ENCODE measurements around the gene TERT. TPM values are rescaled to one million over a fixed set of nuclear protein-coding genes. Genes with fewer than 3 reads are reported as not detected.

Gene TERT
- total RNA-seq, 1 donor from 2014 or later = 3.5 TPM

DNA sequence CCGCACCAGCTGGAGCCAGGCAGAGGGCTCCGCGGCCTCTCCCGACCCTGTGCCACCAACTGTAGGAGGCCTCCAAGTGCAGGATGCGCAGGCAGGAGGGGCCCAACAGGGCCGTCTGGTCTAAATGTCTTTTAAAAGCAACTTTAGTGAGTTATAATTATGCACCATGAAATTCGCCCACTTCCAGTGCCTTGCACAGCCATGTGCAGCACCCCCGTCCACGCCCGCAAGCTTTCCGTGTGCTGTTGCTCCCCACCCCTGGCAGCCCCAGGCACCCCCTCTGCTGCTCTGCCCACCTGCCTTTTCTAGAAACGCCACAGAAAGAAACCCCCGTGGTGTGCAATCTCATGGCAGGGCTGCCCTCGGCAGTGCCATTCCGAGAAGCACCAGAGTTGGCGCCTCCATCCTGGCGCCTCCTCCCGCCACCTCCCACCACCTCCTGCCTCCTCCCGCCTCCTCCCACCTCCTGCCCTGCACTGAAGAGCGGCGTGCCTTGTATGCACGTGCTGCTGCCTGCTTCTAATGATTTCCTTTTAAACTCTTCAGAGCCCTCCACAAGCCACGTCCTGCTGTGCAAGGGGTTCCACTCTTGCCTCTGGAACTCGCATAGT lies 77.2 kb downstream of the TERT start:
- TF ChIP-seq, protein P1, sequence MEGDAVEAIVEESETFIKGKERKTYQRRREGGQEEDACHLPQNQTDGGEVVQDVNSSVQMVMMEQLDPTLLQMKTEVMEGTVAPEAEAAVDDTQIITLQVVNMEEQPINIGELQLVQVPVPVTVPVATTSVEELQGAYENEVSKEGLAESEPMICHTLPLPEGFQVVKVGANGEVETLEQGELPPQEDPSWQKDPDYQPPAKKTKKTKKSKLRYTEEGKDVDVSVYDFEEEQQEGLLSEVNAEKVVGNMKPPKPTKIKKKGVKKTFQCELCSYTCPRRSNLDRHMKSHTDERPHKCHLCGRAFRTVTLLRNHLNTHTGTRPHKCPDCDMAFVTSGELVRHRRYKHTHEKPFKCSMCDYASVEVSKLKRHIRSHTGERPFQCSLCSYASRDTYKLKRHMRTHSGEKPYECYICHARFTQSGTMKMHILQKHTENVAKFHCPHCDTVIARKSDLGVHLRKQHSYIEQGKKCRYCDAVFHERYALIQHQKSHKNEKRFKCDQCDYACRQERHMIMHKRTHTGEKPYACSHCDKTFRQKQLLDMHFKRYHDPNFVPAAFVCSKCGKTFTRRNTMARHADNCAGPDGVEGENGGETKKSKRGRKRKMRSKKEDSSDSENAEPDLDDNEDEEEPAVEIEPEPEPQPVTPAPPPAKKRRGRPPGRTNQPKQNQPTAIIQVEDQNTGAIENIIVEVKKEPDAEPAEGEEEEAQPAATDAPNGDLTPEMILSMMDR (IDR thresholded peaks at IDR 0.05; ENCODE audit: unreplicated experiment) = no peak
- H3K4me3 Mint-ChIP-seq (ENCODE audit: low read depth) = no peak overlapping the region
- H3K27me3 Mint-ChIP-seq = no peaks in the 10 kb centered on the region
- peaks cover 4% of the 10 kb centered on the region for H3K9me3 Mint-ChIP-seq (ENCODE audit: low read depth)
- no peak overlapping the region for H3K27ac Mint-ChIP-seq
- no peaks in the 10 kb centered on the region for H3K4me1 Mint-ChIP-seq (ENCODE audit: low read depth)
- H3K36me3 Mint-ChIP-seq (ENCODE audit: insufficient read depth) = peaks cover 1% of the 10 kb centered on the region
- no peak for DNase-seq (ENCODE audit: low spot score, unreplicated experiment)

GRCh38 chr5:1216918-1217295 lies 78.0 kb downstream of the TERT start:
- no peaks in the 10 kb centered on the region for H3K27me3 Mint-ChIP-seq
- no peak for DNase-seq (ENCODE audit: low spot score, unreplicated experiment)
- H3K4me3 Mint-ChIP-seq (ENCODE audit: low read depth) = no peak overlapping the region
- H3K4me1 Mint-ChIP-seq (ENCODE audit: low read depth) = no peaks in the 10 kb centered on the region
- H3K27ac Mint-ChIP-seq = no peak overlapping the region
- TF ChIP-seq, protein P1 (IDR thresholded peaks at IDR 0.05; ENCODE audit: unreplicated experiment) = no peak
- peaks cover 4% of the 10 kb centered on the region for H3K9me3 Mint-ChIP-seq (ENCODE audit: low read depth)
- H3K36me3 Mint-ChIP-seq (ENCODE audit: insufficient read depth) = peaks cover 1% of the 10 kb centered on the region

GRCh38 chr5:1216211-1216917 lies 78.5 kb downstream of the TERT start:
- TF ChIP-seq, protein P1 (IDR thresholded peaks at IDR 0.05; ENCODE audit: unreplicated experiment) = no peak
- H3K4me3 Mint-ChIP-seq (ENCODE audit: low read depth) = no peak overlapping the region
- no peaks in the 10 kb centered on the region for H3K27me3 Mint-ChIP-seq
- no peak for DNase-seq (ENCODE audit: low spot score, unreplicated experiment)
- peaks cover 4% of the 10 kb centered on the region for H3K9me3 Mint-ChIP-seq (ENCODE audit: low read depth)
- peaks cover 1% of the 10 kb centered on the region for H3K36me3 Mint-ChIP-seq (ENCODE audit: insufficient read depth)
- H3K27ac Mint-ChIP-seq = no peak overlapping the region
- no peaks in the 10 kb centered on the region for H3K4me1 Mint-ChIP-seq (ENCODE audit: low read depth)

- Mint-ChIP-seq H3K36me3 (ENCODE audit: insufficient read depth) (peaks cover 1% of the 10 kb centered on the region), H3K4me1 (ENCODE audit: low read depth) (no peaks in the 10 kb centered on the region)
- TF ChIP-seq, protein P1 (IDR thresholded peaks at IDR 0.05; ENCODE audit: unreplicated experiment) = no peak
These were observed 79.4 kb downstream of the TERT start for GRCh38 chr5:1215320-1216096.

DNA sequence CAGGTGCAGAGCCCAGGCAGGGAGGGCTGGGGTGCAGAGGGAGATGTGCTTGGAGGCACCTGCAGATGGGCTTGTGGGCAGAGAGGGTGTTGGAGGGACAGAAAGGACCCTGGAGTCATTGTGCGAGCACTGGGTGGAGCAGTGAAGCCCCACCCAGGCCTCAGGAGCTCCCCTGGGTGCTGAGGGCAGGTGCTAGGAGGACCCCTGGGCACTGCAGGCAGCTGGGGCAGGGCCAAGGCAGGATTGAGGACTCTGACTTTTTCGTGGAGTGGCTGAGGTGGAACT lies 80.0 kb downstream of the TERT start:
- Mint-ChIP-seq H3K4me1 (ENCODE audit: low read depth) (no peaks in the 10 kb centered on the region), H3K36me3 (ENCODE audit: insufficient read depth) (peaks cover 1% of the 10 kb centered on the region), H3K27me3 (no peaks in the 10 kb centered on the region), H3K27ac (no peak overlapping the region), H3K4me3 (ENCODE audit: low read depth) (no peak overlapping the region), H3K9me3 (ENCODE audit: low read depth) (peaks cover 4% of the 10 kb centered on the region)
- no peak for DNase-seq (ENCODE audit: low spot score, unreplicated experiment)
- TF ChIP-seq, protein P1 (IDR thresholded peaks at IDR 0.05; ENCODE audit: unreplicated experiment) = no peak

More at GRCh38 chr5:1215320-1216096, 79.4 kb downstream of the TERT start:
- Mint-ChIP-seq H3K27ac (no peak overlapping the region), H3K9me3 (ENCODE audit: low read depth) (peaks cover 4% of the 10 kb centered on the region), H3K4me3 (ENCODE audit: low read depth) (no peak overlapping the region), H3K27me3 (no peaks in the 10 kb centered on the region)
- no peak for DNase-seq (ENCODE audit: low spot score, unreplicated experiment)
